Ishikawa (cell line): ENCODE data around the gene FIBCD1.

Experiments used
- EP300 ChIP-seq: IDR thresholded peaks from 2 replicates; pipeline ENCODE4 v1.6.1; 2012; ENCODE audit warnings: borderline replicate concordance
- FOXM1 ChIP-seq: IDR thresholded peaks from 2 replicates; pipeline ENCODE4 v1.6.1; 2012; ENCODE audit warnings: low read depth, borderline replicate concordance
- MAX ChIP-seq: IDR thresholded peaks from 2 replicates; pipeline ENCODE4 v1.6.1; 2012
- NFIC ChIP-seq: IDR thresholded peaks from 2 replicates; pipeline ENCODE4 v1.6.1; 2012
- REST ChIP-seq: IDR thresholded peaks from 2 replicates; pipeline ENCODE4 v1.6.1; 2012; ENCODE audit warnings: low read depth, mild to moderate bottlenecking
- TCF12 ChIP-seq: IDR thresholded peaks from 2 replicates; pipeline ENCODE4 v1.6.1; 2012; ENCODE audit warnings: low read depth
- TEAD4 ChIP-seq: IDR thresholded peaks from 2 replicates; pipeline ENCODE4 v1.6.1; 2012
- YY1 ChIP-seq: IDR thresholded peaks from 2 replicates; pipeline ENCODE4 v1.6.1; 2012; ENCODE audit warnings: low read depth

GRCh38 chr9:130921300-130921988 lies 17.6 kb downstream of the FIBCD1 start:
- TF ChIP-seq EP300 (no peak), YY1 (no peak), NFIC (no peak), REST (no peak), FOXM1 (no peak), MAX (no peak), TEAD4 (no peak), TCF12 (no peak)
